Upper lobe of left lung (tissue), 4 donors: ENCODE measurements around the gene CUL7.

Source experiments
- EP300 ChIP-seq, 4 donors: sonication (generic); formaldehyde crosslinking; IDR thresholded peaks; one replicate each; pipeline ENCODE4 v1.5.1; 2017; ENCODE audit warnings: antibody characterized with exemption in 4 of 4, control low read depth in 2 of 4
- POLR2A ChIP-seq, 4 donors: fragments of 450-650 bp; IDR thresholded peaks; one replicate each; pipeline ENCODE4 v1.5.1; 2016 to 2017; ENCODE audit warnings: antibody characterized with exemption in 4 of 4, mild to moderate bottlenecking in 2 of 4
- POLR2AphosphoS5 ChIP-seq, 2 donors: sonication (generic); formaldehyde crosslinking; IDR thresholded peaks; one replicate each; pipeline ENCODE4 v1.5.1; 2017; ENCODE audit warnings: antibody characterized with exemption in 2 of 2
- TF ChIP-seq, protein P1 (sequence below), 6 experiments: fragments of 450-650 bp in 4 of 6; fragments of 200-600 bp in 2 of 6; sonication (generic) in 2 of 6; IDR thresholded peaks; one replicate each; pipeline ENCODE4 v1.5.1; 2016 to 2019; ENCODE audit warnings: antibody characterized with exemption in 6 of 6

DNA sequence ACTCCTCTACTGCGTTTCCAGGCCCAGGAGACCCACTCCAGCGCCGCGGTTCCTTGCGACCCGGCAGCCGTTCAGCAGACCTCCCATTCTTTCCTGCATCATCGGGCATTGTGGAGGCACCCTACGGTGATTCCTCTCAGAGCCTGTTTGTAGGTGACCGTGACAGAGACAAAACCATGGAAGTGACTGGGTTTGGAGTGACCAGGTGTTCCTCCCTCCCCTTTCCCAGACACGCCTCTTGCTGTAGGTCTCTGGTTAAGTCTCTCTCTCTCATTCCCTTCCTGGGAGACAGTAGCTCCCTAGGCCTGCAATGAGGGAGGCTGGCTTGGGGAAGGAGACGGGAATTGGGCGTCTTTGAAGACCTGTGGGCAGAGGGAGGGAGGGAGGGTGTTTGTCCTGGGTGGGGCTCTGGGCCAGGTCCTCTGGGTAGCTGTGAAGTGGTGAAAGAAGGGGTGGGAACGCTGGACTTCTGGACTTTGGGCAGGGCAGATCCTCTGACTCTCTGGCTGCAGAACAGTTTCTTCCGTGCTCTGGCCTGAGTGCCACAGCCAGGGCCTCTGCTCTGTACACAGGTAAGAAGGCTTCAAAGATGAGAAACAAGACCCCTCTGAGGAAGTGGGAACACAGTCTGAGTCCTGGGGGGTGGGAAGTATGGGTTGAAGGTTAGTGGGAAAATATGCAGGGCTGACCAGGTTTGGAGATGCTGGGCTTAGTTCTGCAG, 6.5 kb upstream of the CUL7 start:
- TF ChIP-seq, protein P1, sequence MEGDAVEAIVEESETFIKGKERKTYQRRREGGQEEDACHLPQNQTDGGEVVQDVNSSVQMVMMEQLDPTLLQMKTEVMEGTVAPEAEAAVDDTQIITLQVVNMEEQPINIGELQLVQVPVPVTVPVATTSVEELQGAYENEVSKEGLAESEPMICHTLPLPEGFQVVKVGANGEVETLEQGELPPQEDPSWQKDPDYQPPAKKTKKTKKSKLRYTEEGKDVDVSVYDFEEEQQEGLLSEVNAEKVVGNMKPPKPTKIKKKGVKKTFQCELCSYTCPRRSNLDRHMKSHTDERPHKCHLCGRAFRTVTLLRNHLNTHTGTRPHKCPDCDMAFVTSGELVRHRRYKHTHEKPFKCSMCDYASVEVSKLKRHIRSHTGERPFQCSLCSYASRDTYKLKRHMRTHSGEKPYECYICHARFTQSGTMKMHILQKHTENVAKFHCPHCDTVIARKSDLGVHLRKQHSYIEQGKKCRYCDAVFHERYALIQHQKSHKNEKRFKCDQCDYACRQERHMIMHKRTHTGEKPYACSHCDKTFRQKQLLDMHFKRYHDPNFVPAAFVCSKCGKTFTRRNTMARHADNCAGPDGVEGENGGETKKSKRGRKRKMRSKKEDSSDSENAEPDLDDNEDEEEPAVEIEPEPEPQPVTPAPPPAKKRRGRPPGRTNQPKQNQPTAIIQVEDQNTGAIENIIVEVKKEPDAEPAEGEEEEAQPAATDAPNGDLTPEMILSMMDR (IDR thresholded peaks at IDR 0.05), result no peak
- TF ChIP-seq POLR2A (IDR thresholded peaks at IDR 0.05), result peak in 1 of 4 donors; percentile 17
- peak in 1 of 2 donors; percentile 27 for TF ChIP-seq POLR2AphosphoS5 (IDR thresholded peaks at IDR 0.05)
- no peak for TF ChIP-seq EP300 (IDR thresholded peaks at IDR 0.05)
